ENCODE data around the gene INTS2.
"Not testable (repeated sequence)": the region's sequence is repeated elsewhere in the genome, so short reads cannot be mapped to it uniquely, and the experiment has no call there.

The INTS2 gene

GRCh38 chr17:61955619-61956018, 27.8 kb upstream of the INTS2 start:
- no peak for DNase-seq (ENCODE audit: low spot score)
- TF ChIP-seq CTCF (IDR thresholded peaks at IDR 0.05) = no peak

GRCh38 chr17:61947367-61948078, 19.7 kb upstream of the INTS2 start:
- H3K4me3 ChIP-seq = no peak overlapping the region
- no peak for DNase-seq (ENCODE audit: low spot score)
- no peak overlapping the region for H3K27ac ChIP-seq
- TF ChIP-seq CTCF (IDR thresholded peaks at IDR 0.05) = no peak

More at GRCh38 chr17:61955619-61956018, 27.8 kb upstream of the INTS2 start:
- no peak overlapping the region for H3K27ac ChIP-seq
- no peak overlapping the region for H3K4me3 ChIP-seq

- no peak for TF ChIP-seq CTCF (IDR thresholded peaks at IDR 0.05)
- Histone ChIP-seq H3K27ac (no peak overlapping the region), H3K4me3 (no peak overlapping the region)
- no peak for DNase-seq (ENCODE audit: low spot score)
Observed at GRCh38 chr17:61946359-61946758, 18.6 kb upstream of the INTS2 start.

- no peak for DNase-seq (ENCODE audit: low spot score)
- Histone ChIP-seq H3K27ac (no peak overlapping the region), H3K4me3 (no peak overlapping the region)
- TF ChIP-seq CTCF (IDR thresholded peaks at IDR 0.05) = no peak
Observed at GRCh38 chr17:61943117-61943516, 15.3 kb upstream of the INTS2 start.

- Histone ChIP-seq H3K27ac (no peak overlapping the region), H3K4me3 (no peak overlapping the region)
- DNase-seq (ENCODE audit: low spot score) = no peak
- TF ChIP-seq CTCF (IDR thresholded peaks at IDR 0.05) = no peak
Observed at GRCh38 chr17:61942085-61942484, 14.3 kb upstream of the INTS2 start.

GRCh38 chr17:61928101-61928436, 287 bp upstream of the INTS2 start:
- no peak for TF ChIP-seq CTCF (IDR thresholded peaks at IDR 0.05)
- peak overlapping the region; percentile 80 to 86 for H3K27ac ChIP-seq
- H3K4me3 ChIP-seq = peak overlapping the region; percentile 73
- DNase-seq (ENCODE audit: low spot score) = no peak

GRCh38 chr17:61926826-61927207, 965 bp downstream of the INTS2 start:
- no peak for DNase-seq (ENCODE audit: low spot score)
- peak overlapping the region; percentile 73 for H3K4me3 ChIP-seq
- H3K27ac ChIP-seq = peak overlapping the region; percentile 80 to 86
- TF ChIP-seq CTCF (IDR thresholded peaks at IDR 0.05) = no peak

- not testable (repeated sequence) for H3K4me3 ChIP-seq; H3K27ac ChIP-seq; DNase-seq (ENCODE audit: low spot score)
Observed at GRCh38 chr17:61915162-61915561, 12.6 kb downstream of the INTS2 start.
